GM06990 (cell line): Measurements from ENCODE around the gene CRELD1.
A peak's percentile ranks its signal among the peaks of the same experiment; 100 is the strongest.

Experiments
- DNase-seq: peaks from one replicate; pipeline ENCODE4 v3.0.0-alpha.2; 2011; ENCODE audit not compliant: insufficient read length; ENCODE audit errors: extremely low read depth
- H3K27me3 ChIP-seq: replicated peaks from 2 replicates; pipeline ENCODE4 v1.6.0; 2011; ENCODE audit warnings: low read length; ENCODE audit not compliant: control insufficient read depth, insufficient read depth
- H3K36me3 ChIP-seq: 2 replicates; pipeline ENCODE4 v1.5.1; 2011; ENCODE audit warnings: low read length; ENCODE audit not compliant: control insufficient read depth, insufficient read depth
- H3K4me3 ChIP-seq: replicated peaks from 2 replicates; pipeline ENCODE4 v1.5.1; 2011; ENCODE audit warnings: low read depth, mild to moderate bottlenecking, control low read depth, low read length
- CTCF ChIP-seq: IDR thresholded peaks from 2 replicates; pipeline ENCODE4 v1.5.1; 2011; ENCODE audit warnings: low read length, control low read depth, mild to moderate bottlenecking, inconsistent platforms; ENCODE audit not compliant: insufficient read depth, poor library complexity, severe bottlenecking

Gene CRELD1

GRCh38 chr3:9933561-9934234 lies at the start of gene CRELD1:
TSS of gene CRELD1 (plus strand) at chr3:9933834. CDS start at chr3:9934439, 605 bp downstream.
- Histone ChIP-seq H3K4me3 (peak within 1 kb of the TSS; percentile 78), H3K27me3 (no peaks in the 10 kb centered on the region; the same call in 1 of the 2 replicates), H3K36me3 (peaks cover 9% of the 10 kb centered on the region)
- no peak for TF ChIP-seq CTCF
- DNase-seq = peak; percentile 97

GRCh38 chr3:9884555-9885165 lies 49.0 kb upstream of the CRELD1 start:
- Histone ChIP-seq H3K36me3 (no peaks in the 10 kb centered on the region), H3K27me3 (no peaks in the 10 kb centered on the region), H3K4me3 (no peak overlapping the region)
- DNase-seq = no peak
- TF ChIP-seq CTCF = no peak

GRCh38 chr3:9886328-9886727 lies 47.3 kb upstream of the CRELD1 start:
- no peak overlapping the region for H3K4me3 ChIP-seq
- H3K27me3 ChIP-seq = no peaks in the 10 kb centered on the region
- no peak for TF ChIP-seq CTCF
- no peak for DNase-seq
- H3K36me3 ChIP-seq = no peaks in the 10 kb centered on the region

GRCh38 chr3:9887480-9887879 lies 46.2 kb upstream of the CRELD1 start:
- TF ChIP-seq CTCF = no peak
- DNase-seq = no peak
- H3K27me3 ChIP-seq = no peaks in the 10 kb centered on the region

GRCh38 chr3:9888540-9888939 lies 45.1 kb upstream of the CRELD1 start:
- Histone ChIP-seq H3K4me3 (no peak overlapping the region), H3K36me3 (peaks cover 9% of the 10 kb centered on the region), H3K27me3 (no peaks in the 10 kb centered on the region)
- no peak for DNase-seq
- TF ChIP-seq CTCF = no peak

More at GRCh38 chr3:9887480-9887879, 46.2 kb upstream of the CRELD1 start:
- H3K4me3 ChIP-seq = no peak overlapping the region
- H3K36me3 ChIP-seq = no peaks in the 10 kb centered on the region
